Stromal cell of bone marrow (primary cell): Measurements from ENCODE around the gene NEDD4.
"Not testable (repeated sequence)": the region's sequence is repeated elsewhere in the genome, so short reads cannot be mapped to it uniquely, and the experiment has no call there.

Source experiments
- DNase-seq: peaks from one replicate; pipeline ENCODE4 v3.0.0-alpha.2; 2012; ENCODE audit warnings: low read depth

Gene NEDD4

GRCh38 chr15:55893852-55894251, 99.6 kb downstream of the NEDD4 start:
- DNase-seq, result no peak

- DNase-seq, result no peak
Observed at GRCh38 chr15:55891196-55891595, 102.2 kb downstream of the NEDD4 start.

GRCh38 chr15:55884223-55884622, 109.2 kb downstream of the NEDD4 start:
- DNase-seq, result no peak

- peak; percentile 28 for DNase-seq
Observed at GRCh38 chr15:55879181-55879580, 114.2 kb downstream of the NEDD4 start.

GRCh38 chr15:55873024-55873720, 120.2 kb downstream of the NEDD4 start:
- DNase-seq, result no peak

- DNase-seq, result no peak
Observed at GRCh38 chr15:55872471-55872870, 120.9 kb downstream of the NEDD4 start.

GRCh38 chr15:55869660-55870059, 123.8 kb downstream of the NEDD4 start:
- no peak for DNase-seq

GRCh38 chr15:55868707-55869106, 124.7 kb downstream of the NEDD4 start:
- DNase-seq, result no peak

GRCh38 chr15:55868291-55868690, 125.1 kb downstream of the NEDD4 start:
- not testable (repeated sequence) for DNase-seq

GRCh38 chr15:55863911-55864310, 129.5 kb downstream of the NEDD4 start:
- DNase-seq, result no peak

GRCh38 chr15:55861115-55861514, 132.3 kb downstream of the NEDD4 start:
- no peak for DNase-seq

GRCh38 chr15:55860468-55860867, 132.9 kb downstream of the NEDD4 start:
- no peak for DNase-seq

- DNase-seq, result no peak
Observed at GRCh38 chr15:55859681-55860080, 133.7 kb downstream of the NEDD4 start.

GRCh38 chr15:55858661-55859060, 134.8 kb downstream of the NEDD4 start:
- no peak for DNase-seq

GRCh38 chr15:55856506-55857164, 136.8 kb downstream of the NEDD4 start:
- no peak for DNase-seq

GRCh38 chr15:55853134-55853533, 140.3 kb downstream of the NEDD4 start:
- no peak for DNase-seq

GRCh38 chr15:55846116-55846707, 147.2 kb downstream of the NEDD4 start:
- DNase-seq, result peak; percentile 53

GRCh38 chr15:55842897-55843296, 150.5 kb downstream of the NEDD4 start:
- DNase-seq, result not testable (repeated sequence)

GRCh38 chr15:55835866-55836265, 157.5 kb downstream of the NEDD4 start:
- no peak for DNase-seq

- DNase-seq, result no peak
Observed at GRCh38 chr15:55834331-55834730, 159.1 kb downstream of the NEDD4 start.

GRCh38 chr15:55829826-55830225, 163.6 kb downstream of the NEDD4 start:
- DNase-seq, result no peak

GRCh38 chr15:55827955-55828354, 165.5 kb downstream of the NEDD4 start:
- DNase-seq, result no peak

- DNase-seq, result no peak
Observed at GRCh38 chr15:55827204-55827603, 166.2 kb downstream of the NEDD4 start.
